Activated naive CD8-positive, alpha-beta T cell (primary cell): ENCODE results near the gene ARHGAP22.

Experiments used
- H3K27ac Mint-ChIP-seq: one replicate; pipeline ENCODE4 v1.8.0; 2021; ENCODE audit warnings: mixed read lengths
- H3K27me3 Mint-ChIP-seq: one replicate; pipeline ENCODE4 v1.8.0; 2021; ENCODE audit warnings: mixed read lengths
- H3K36me3 Mint-ChIP-seq: one replicate; pipeline ENCODE4 v1.8.0; 2021; ENCODE audit warnings: mixed read lengths
- H3K4me1 Mint-ChIP-seq: one replicate; pipeline ENCODE4 v1.8.0; 2021; ENCODE audit warnings: low read depth, mixed read lengths
- H3K4me3 Mint-ChIP-seq: one replicate; pipeline ENCODE4 v1.8.0; 2021; ENCODE audit warnings: mild to moderate bottlenecking, mixed read lengths
- H3K9me3 Mint-ChIP-seq: one replicate; pipeline ENCODE4 v1.8.0; 2021; ENCODE audit warnings: low read depth, mixed read lengths

Gene ARHGAP22

DNA sequence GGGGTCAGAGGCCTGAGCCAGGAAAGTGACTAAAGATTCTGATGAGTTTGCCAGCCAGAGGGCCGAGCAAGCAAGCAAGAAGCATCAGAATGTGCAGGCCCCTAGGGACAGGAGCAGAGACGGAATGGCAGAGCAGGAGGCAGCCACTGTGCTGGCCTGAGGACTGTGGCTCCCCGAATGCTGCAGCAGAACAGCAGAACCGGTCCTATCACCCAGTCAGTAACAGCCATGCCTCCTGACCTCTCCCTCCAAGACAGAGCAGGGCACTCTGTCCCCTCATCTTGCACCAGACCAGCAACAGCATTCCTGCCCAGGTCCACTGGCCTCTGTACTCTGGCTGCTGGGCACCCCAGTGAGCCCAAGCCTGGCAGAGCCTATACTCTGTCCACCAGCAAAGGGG, 85.9 kb downstream of the ARHGAP22 start:
- no peak overlapping the region for H3K27ac Mint-ChIP-seq
- H3K4me1 Mint-ChIP-seq = peaks cover 11% of the 10 kb centered on the region
- peaks cover 7% of the 10 kb centered on the region for H3K27me3 Mint-ChIP-seq

DNA sequence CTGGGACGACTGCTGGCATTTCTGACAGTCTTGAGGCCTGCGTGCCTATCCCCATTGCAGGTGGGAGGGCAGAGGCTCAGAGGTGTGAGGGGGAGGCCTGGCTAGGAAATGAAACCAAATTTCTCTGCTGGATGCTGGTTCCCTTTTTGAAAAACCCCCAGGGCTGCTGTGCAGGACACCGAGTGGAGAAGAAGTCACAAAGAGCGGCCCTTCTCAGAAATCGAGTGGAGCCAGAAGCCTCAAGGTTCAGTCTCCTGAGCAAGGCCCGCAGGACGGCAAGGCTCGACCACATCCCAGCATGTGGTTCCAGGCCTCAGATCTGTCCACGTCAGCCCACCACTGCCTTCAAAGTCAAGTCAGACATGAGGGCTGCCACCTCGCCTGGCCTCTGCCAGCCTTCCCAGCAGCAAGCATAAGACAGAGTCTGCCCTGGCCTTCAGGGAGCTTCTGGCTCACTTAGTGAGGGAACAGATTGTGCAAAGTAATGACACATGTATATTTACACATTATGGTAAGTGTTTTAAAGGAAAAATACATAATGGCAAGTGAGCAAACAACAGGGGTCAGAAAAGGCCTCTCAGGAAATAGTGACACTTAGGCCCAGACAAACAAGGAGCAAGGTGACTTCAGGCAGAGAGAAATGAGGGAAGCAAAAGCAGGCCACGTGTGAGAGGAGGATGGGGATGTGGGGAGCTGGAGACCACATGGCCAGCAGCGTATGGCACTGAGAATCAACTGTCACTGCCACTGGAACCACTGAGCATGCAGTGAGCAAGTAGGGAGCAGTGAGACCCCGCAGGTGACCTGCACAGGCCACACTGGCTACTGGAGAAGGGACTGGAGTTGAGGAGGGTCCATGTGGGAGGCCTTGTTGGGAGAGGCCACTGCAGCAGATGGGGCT, 86.7 kb downstream of the ARHGAP22 start:
- Mint-ChIP-seq H3K4me3 (no peak overlapping the region), H3K4me1 (peaks cover 10% of the 10 kb centered on the region), H3K9me3 (peaks cover 9% of the 10 kb centered on the region), H3K27ac (no peak overlapping the region), H3K36me3 (peaks cover 4% of the 10 kb centered on the region), H3K27me3 (peaks cover 7% of the 10 kb centered on the region)

More for the DNA sequence above, 85.9 kb downstream of the ARHGAP22 start:
- H3K36me3 Mint-ChIP-seq = peaks cover 4% of the 10 kb centered on the region
- peaks cover 9% of the 10 kb centered on the region for H3K9me3 Mint-ChIP-seq
- no peak overlapping the region for H3K4me3 Mint-ChIP-seq

DNA sequence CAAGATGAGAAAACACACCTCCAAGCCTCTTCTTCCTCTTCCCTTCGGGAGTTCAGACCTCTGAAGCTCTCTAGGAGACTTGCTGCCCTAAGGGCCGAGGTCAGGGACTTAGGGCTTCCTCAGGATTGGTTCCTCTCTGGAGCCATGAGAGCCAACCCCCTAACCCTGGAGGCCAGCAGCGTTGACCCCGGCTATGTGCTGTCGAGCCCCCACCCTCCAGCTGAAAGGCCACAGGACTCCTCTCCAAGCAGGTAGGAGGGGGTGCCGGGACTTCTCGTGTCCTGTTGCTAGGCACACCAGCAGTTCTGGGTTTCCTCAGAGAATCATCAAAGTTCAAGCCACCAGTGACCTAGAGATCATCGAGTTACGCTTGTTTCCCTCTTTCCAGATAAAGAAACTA, 87.4 kb downstream of the ARHGAP22 start:
- peaks cover 4% of the 10 kb centered on the region for H3K27me3 Mint-ChIP-seq
- H3K27ac Mint-ChIP-seq = no peak overlapping the region
- peaks cover 7% of the 10 kb centered on the region for H3K4me1 Mint-ChIP-seq
- H3K4me3 Mint-ChIP-seq = no peak overlapping the region
- H3K36me3 Mint-ChIP-seq = peaks cover 4% of the 10 kb centered on the region
- H3K9me3 Mint-ChIP-seq = peaks cover 9% of the 10 kb centered on the region

DNA sequence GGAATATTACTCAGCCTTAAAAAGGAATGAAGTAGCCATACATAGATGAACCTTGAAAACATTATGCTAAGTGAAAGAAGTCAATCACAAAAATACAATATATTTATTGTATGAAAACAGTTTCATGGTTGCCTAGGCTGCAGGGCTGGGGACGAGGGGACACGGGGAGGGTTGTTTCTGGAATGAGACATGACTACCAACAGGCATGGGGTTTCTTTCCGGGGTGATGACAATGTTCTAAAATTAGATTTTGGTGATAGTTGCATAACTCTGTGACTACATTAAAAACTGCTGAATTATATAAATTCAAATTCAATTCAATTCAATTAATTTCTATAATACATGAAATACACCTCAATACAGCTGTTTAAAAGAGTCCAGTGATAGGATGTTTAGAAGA, 88.0 kb downstream of the ARHGAP22 start:
- H3K27me3 Mint-ChIP-seq = peaks cover 2% of the 10 kb centered on the region
- H3K9me3 Mint-ChIP-seq = peaks cover 9% of the 10 kb centered on the region
- H3K4me1 Mint-ChIP-seq = peaks cover 7% of the 10 kb centered on the region
- H3K36me3 Mint-ChIP-seq = peaks cover 4% of the 10 kb centered on the region
- H3K27ac Mint-ChIP-seq = no peak overlapping the region
- no peak overlapping the region for H3K4me3 Mint-ChIP-seq

DNA sequence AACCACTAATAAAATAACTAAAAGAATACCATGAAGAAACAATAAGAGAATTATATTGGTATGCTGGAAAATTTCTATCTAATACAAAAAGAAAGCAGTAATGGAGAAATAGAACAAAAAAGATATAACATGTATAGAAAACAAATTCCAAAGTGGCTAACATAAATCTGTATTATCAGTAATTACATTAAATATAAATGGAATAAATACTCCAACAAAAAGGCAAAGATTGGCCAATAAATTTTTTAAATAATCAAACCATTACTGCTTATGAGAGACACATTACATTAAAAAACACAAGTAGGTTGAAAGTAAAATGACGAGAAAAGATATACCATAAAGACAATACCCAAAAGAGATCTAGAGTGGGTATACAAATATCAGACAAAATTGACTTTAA, 90.0 kb downstream of the ARHGAP22 start:
- Mint-ChIP-seq H3K27ac (no peak overlapping the region), H3K36me3 (peaks cover 4% of the 10 kb centered on the region), H3K27me3 (no peaks in the 10 kb centered on the region), H3K4me3 (no peak overlapping the region), H3K4me1 (peaks cover 7% of the 10 kb centered on the region), H3K9me3 (peaks cover 9% of the 10 kb centered on the region)

DNA sequence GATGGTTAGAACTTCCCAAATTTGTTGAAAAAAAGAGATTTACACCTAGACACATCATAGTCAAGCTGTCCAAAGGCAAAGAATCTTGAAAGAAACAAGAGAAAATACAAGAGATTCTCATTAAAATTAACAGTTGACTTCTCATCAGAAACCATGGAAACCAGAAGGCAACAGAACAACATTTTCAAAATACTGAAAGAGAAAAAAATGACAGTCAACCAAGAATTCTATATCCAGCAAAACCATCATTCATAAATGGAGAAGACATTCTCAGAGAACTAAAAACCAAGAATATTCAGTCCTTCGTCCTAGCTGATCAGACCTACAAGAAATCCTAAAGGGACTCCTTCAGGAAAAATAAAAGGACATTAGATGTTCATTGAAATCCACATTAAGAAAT, 90.6 kb downstream of the ARHGAP22 start:
- H3K4me3 Mint-ChIP-seq = no peak overlapping the region
- peaks cover 9% of the 10 kb centered on the region for H3K9me3 Mint-ChIP-seq
- H3K4me1 Mint-ChIP-seq = peaks cover 2% of the 10 kb centered on the region
- H3K27me3 Mint-ChIP-seq = no peaks in the 10 kb centered on the region
- H3K36me3 Mint-ChIP-seq = peaks cover 4% of the 10 kb centered on the region
- H3K27ac Mint-ChIP-seq = no peak overlapping the region

DNA sequence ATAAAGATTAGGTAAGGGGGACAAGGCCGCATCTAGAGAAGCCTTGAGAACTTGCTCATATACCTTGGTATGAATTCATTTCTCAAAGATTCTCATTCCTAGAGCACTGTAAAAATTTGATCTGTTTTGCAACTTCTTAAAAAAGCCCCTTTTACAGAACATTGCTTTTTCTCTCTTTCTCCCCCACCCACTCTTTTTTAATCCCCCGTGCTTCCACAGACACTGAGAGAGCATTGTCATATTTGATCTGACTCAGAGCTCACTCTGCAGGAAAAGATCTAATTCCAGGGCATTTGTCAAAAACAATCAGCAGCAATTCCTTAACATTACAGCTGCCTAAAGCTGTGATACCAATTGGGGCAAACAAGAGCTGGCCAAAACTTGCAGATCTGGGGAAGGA, 92.0 kb downstream of the ARHGAP22 start:
- no peaks in the 10 kb centered on the region for H3K27me3 Mint-ChIP-seq

DNA sequence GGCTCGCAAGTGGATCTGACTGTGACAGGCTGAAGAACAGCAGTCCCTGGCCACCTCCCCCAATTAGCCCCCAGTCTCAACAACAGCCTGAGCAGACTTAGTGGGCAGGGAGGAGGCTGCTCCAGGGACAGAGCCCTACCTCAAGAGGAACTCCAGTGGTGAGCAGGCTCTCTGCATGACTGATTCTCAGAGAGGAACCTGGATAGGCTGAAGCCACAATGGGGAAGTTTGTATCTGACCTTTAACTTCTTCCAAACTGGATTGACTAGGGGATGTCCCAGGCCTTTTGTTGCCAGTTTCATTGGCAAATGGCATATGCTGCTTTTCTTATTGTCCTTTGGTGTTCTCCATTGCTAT, 93.0 kb downstream of the ARHGAP22 start:
- Mint-ChIP-seq H3K4me3 (no peak overlapping the region), H3K9me3 (peaks cover 9% of the 10 kb centered on the region), H3K36me3 (peaks cover 4% of the 10 kb centered on the region), H3K27me3 (no peaks in the 10 kb centered on the region), H3K4me1 (no peaks in the 10 kb centered on the region), H3K27ac (no peak overlapping the region)

More for the DNA sequence above, 92.0 kb downstream of the ARHGAP22 start:
- H3K4me3 Mint-ChIP-seq = no peak overlapping the region
- H3K36me3 Mint-ChIP-seq = peaks cover 4% of the 10 kb centered on the region
- H3K4me1 Mint-ChIP-seq = no peaks in the 10 kb centered on the region
- no peak overlapping the region for H3K27ac Mint-ChIP-seq
- H3K9me3 Mint-ChIP-seq = peaks cover 9% of the 10 kb centered on the region

DNA sequence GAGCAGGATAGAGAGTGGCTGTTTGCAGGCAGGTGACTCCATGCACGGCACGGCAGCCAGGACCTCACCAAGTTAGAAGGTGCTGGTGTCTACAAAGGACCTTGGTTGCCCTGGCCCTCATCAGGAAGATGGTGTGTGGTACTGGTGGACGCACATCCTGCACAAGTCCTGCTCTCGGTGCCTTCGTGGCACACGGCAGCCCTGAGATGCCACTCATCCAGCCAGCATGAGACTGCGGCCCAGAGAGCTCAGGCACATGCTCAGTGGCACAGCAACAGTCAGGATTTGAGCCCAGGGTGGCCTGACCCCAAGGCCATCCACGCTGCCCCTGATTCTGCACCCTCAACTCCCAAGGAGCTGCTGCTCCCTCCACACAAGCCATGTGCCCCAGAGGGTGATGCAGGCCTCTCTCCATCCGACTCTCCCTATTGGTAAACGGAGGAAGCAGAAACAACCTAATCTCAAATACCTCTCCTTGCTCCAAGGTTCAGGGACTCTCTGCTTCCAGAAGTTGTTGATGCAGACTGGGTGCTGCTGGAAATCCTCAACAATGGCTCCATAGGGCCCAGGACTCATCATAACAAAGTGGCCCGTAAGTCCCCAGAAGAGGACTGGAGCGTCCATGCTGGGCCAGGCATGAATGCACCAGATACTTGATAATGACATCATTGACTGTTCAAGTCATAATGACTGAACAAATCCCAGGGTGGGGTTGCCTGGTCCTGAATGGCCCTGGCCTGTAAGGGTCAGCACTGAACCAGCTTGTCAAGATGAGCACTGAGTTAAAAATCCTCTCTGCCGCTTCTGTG, 93.6 kb downstream of the ARHGAP22 start:
- peaks cover 4% of the 10 kb centered on the region for H3K36me3 Mint-ChIP-seq
- no peaks in the 10 kb centered on the region for H3K27me3 Mint-ChIP-seq
- no peak overlapping the region for H3K27ac Mint-ChIP-seq

DNA sequence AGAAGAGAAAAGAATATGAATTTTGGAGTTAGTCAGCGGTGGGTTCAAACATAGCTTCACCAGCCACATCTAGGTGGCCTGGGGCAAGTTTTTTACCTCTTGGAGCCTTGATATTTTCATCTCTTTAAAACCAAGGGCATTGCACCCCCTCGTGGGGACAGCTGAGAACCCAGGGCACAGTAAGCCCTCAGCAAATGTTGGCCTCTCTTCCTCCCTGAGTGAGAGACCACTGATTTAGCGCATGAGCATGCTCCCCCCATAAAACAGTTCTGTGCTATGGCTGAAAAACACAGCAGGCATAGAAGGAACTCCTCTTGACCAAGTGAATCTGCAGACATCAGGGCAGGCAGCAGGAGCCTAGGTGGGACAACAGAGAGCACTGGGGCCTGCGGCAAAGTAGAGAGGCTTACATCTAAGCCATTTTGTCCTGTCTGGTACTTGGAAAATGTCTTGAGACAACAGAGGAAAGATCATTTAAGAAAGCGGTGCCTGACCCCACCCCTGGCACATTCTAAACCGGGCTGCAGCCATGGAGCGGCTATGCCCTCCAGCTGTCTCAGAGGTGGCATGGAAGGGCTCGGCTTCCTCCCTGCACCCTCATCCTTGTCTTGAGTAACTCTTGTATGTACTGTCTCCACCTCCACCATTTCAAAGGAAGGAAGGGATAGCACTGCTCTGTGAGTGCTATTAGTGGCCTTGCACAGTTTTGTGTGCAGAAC, 94.7 kb downstream of the ARHGAP22 start:
- Mint-ChIP-seq H3K4me3 (no peak overlapping the region), H3K27me3 (no peaks in the 10 kb centered on the region), H3K4me1 (no peaks in the 10 kb centered on the region), H3K36me3 (peaks cover 1% of the 10 kb centered on the region), H3K9me3 (peaks cover 6% of the 10 kb centered on the region), H3K27ac (no peak overlapping the region)

More for the DNA sequence above, 93.6 kb downstream of the ARHGAP22 start:
- Mint-ChIP-seq H3K4me3 (no peak overlapping the region), H3K9me3 (peaks cover 9% of the 10 kb centered on the region), H3K4me1 (no peaks in the 10 kb centered on the region)

DNA sequence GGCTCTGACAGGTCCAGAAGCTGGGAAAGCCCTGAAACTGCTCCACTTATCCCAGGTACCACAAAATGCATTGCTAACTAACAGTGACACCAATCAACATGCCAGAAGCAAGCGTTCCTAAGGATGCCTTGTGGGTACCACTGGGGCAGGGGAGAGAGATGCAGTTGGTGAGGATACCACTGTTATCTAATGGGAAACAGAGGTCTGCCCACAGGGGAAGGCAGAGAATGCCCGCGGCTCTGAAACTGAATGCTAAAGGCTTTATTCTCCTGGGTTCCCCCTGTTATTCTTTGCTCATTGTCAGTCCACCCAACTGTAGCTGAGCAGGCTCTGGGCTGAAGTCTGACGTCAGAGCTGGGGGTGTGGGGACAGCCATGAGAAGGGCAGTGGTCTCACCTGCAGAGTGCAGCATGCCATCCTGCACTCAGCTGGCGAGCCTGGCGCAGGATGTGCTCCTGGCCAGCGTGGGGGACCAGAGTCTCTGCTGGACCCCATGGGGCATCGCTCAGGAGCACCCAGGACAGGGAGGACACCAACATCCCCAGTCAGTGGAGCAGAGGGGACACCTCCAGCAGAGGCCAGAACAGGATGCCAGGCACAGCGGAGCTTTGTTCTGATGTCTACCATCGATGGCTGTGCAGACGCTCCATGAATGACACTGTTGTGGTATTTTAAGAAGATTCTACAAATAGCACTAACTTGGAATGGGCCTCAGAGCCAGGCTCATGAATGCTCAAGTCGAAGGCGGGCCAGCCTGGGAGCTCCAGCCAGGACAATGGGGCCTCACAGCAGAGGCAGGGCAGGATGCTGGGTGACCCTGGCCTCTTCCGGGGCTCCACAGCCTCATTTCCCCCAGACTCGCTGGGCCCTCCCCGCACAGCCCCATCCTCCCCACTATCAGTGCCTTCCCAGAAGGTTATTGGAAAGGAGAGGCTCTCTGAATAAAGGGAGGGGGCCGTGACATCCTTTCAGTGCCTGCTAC, 95.8 kb downstream of the ARHGAP22 start:
- no peak overlapping the region for H3K27ac Mint-ChIP-seq
- H3K36me3 Mint-ChIP-seq = no peaks in the 10 kb centered on the region
- no peaks in the 10 kb centered on the region for H3K27me3 Mint-ChIP-seq
- H3K9me3 Mint-ChIP-seq = no peaks in the 10 kb centered on the region
- H3K4me3 Mint-ChIP-seq = no peak overlapping the region
- H3K4me1 Mint-ChIP-seq = no peaks in the 10 kb centered on the region

DNA sequence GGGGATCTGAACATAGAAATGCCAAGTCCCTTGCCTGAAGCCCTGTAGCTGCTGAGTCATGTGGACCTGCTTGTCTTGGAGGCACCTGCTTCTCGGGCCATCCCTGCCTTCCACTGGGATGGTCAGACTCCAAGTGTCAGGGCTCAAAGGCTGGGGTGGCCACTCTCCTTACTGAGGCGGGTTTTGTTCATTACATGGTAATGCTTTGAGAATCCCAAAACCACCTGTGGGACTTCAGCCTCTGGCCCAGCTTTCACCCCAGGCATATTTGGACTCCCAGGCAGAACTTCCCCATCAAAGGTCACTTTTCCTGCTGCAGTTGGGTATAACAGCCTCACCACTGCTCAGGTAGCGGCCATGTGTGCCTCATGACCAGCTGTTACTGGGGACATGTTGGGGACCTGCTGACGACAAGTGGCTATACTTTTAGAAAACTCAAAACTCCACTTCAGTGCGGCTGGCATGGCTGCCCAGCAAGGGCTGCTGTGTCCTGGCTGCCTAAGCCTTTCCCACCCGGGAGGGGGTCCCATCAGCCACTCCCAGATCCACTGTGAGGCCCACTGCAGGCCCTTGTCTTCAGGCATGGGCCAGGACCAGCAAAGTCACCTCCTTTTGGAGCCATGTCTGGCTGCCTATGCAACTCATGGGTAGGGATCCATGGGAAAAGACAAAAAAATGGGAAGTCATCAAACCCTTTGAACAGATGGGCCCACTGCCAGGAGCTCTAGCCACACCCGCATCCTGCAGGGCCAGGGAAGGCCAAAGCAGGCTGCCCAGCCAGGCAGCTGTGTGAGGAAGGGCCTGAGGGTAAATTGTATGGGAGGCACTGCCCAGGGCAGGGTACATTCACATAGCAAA, 96.7 kb downstream of the ARHGAP22 start:
- H3K27me3 Mint-ChIP-seq = no peaks in the 10 kb centered on the region
- no peaks in the 10 kb centered on the region for H3K4me1 Mint-ChIP-seq
- H3K27ac Mint-ChIP-seq = no peak overlapping the region
- H3K9me3 Mint-ChIP-seq = no peaks in the 10 kb centered on the region
- no peaks in the 10 kb centered on the region for H3K36me3 Mint-ChIP-seq
- H3K4me3 Mint-ChIP-seq = no peak overlapping the region

DNA sequence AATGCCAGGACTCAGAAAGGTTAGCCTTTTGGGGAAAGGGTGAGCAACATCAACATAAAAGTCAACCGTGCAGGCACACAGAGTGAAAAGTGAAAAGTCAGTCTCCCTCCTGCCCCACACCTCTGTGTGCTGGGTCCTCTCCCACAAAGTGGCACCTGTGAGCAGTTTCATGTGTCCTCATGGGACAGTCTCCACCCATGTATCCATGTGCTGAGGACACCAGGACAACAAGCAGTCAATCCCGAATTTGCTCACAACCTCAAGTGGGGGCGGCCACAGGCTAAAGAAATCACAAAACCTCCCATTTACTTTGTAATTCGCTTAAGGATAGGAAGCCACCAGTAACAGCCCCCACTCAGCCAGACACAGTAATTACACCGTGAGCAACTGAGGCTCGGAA, 97.4 kb downstream of the ARHGAP22 start:
- H3K4me3 Mint-ChIP-seq = no peak overlapping the region
- no peaks in the 10 kb centered on the region for H3K36me3 Mint-ChIP-seq
- no peaks in the 10 kb centered on the region for H3K27me3 Mint-ChIP-seq
- H3K9me3 Mint-ChIP-seq = no peaks in the 10 kb centered on the region
- no peak overlapping the region for H3K27ac Mint-ChIP-seq
- H3K4me1 Mint-ChIP-seq = no peaks in the 10 kb centered on the region
